Non-pigmented ciliary epithelial cell (primary cell): Measurements from ENCODE around the gene MEN1.

Source experiments
- DNase-seq: peaks from one replicate; pipeline ENCODE4 v3.0.0-alpha.2; 2010; ENCODE audit warnings: low read depth

The MEN1 gene

DNA sequence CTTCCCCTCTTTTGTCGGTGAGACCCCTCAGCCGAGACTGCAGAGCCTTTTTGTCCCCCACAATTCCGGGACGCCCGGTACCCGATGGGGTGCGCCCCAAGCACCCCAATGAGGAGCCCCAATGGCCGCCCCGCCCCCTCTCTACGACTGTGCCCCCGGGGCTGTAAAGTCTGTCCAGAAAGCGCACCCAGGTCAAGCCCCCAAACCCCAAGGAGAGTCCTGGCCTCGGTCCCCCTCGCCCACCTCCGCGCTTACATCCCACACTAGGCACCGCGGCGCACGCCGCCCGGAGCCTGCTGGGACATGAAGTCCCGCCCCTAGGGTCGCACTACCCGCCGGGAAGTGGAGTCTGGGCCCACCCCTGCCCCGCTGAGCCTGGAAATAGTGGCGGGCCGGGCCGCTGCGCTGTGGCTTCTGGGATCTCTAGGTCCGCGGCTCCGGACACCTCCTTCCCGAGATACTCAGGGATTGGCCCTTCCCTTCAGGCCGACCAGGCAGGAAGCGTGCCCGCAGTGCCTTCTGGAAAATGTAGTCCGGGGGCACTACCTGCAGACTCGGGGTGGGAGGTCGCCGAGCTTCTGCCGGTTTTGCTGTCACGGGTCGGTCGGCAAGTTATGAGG lies at the start of gene MEN1:
TSS of gene MEN1 (minus strand) at position 281 of the 620 bp plus-strand sequence. CDS start 442 bp downstream, outside the sequence.
- DNase-seq, result peak; percentile 81

DNA sequence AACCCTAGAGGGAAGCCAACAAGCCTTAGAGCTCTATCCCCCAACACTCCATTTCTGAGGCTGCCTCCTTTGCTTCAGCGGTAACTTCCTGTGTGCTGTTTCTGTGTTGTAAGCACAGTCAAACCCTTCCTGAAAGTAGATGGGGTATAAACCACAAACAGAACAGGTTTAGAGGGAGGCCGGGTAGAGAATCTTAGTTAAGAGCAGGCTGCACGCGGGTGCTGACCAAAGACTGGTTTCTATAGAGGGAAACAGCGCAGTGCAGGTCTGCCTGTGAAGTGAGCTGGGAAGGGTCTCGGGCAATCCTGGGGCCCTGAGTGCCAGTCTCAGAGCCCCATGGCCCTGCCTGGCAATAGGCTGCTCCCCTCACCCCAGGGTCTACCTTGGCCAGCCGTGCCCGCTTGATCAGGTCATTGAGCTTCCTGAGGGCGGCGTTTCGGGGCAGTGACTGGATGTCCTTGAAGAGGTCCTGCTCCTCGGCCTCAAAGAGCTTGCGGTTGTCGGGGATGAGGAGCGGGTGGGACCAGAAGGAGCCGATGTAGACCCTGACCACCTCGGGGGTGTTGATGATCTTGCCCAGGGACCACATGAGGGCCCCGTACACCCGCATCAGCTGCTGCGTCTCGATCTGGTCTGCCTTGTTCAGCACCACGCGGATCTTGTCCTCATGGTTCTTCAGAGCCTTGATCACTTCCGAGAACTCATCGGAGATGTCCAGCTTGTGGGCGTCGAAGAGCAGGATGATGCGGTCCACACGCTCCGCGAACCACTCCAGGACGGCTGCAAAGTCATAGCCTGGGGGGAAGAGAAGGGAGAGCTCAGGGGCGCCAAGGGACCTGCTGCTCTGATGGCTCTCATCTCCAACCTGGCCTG lies 49.4 kb upstream of the MEN1 start:
- DNase-seq, result no peak

DNA sequence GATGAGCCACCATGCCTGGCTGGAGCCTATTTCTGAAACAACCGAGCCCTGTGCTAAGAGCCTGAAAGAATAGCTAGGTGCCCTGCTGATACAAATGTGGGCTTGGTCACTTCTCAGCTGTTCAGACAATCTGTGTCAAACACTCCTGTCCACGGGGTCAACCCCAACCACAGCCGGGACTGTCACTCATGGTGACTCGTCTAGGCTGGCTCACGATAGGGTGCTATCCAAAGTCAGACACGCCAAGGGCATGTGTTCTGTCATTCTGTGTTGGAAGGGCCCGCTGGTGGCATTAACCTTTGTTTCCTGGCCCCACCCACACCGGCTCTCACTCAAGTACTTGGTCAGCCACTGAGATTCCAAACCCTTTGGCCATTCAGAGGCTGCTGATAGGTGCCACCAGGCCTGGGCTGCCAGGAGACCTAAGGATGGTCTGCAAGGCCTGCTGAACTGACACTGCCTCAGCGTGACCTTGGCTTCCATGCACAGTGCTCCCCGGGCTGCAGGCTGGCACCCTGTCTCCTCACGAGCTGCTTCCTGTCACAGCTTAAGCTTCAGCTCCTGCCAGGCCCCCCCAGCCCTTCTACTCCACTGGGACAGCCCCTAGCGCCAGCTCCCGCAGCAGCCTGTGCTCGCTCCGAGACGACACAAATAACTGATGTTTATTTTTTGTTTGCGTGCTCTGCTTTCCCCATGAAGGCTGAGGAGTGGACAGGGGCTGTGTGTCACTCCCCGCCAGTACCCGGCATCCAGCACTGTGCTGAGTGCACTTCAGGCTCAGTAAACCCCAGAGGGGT lies 48.3 kb upstream of the MEN1 start:
- DNase-seq, result no peak

DNA sequence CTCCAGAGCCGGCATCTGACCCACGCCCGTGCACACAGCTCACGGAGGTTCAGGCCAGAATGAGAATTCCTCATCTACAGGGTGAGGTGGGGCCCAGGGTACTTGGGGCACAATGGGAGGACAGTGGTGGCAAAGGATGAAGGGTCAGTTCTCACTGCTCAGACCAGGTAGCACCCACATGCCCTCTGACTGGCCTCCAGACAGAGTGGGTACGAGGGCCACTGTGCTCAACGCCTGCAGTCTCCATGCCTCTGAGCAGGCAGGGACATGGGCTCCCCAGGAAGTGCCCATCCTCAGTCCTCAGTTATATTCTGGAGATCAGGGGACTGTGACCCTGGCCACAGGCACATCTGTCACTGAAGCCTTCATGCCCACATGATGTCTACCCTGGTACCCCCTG lies 47.1 kb upstream of the MEN1 start:
- no peak for DNase-seq

DNA sequence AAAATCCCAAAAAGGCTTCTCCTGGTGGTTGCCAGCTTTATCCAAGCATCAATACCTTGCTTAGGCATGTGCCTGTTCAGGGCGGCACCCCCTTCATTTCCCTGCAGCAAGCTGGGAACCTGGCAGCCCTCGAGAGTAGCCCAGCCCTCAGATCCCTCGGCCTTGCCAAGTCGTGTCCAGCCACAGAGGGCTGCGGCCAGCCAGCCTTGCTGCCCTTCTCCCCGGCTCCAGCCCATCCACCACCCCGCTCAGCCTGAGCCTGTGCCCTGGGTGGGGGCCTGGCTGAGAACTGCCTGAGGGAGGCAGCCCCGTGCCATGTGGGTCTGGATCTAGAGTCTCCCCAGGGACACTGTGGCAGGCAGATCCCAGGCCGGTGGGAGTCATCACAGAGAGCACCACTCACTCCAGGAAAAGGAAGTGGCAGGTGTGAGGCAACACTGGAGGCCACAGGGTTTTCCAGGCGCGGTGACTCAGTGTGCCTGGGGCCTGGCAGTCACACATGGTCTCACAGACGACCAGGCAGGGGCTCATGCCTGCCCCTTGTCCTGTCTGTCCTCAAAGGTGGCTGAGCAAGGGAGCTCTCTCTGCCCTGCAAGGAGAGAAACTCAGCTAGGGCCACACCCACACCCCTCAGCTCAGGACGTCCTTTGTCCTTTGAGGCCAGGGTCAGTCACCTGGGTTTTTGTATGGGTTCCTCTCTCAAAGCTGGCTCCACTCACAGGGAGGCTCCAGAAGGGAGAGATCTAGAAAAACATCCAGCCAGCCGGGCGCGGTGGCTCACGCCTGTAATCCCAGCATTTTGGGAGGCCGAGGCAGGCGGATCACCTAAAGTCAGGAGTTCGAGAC lies 46.3 kb upstream of the MEN1 start:
- no peak for DNase-seq

DNA sequence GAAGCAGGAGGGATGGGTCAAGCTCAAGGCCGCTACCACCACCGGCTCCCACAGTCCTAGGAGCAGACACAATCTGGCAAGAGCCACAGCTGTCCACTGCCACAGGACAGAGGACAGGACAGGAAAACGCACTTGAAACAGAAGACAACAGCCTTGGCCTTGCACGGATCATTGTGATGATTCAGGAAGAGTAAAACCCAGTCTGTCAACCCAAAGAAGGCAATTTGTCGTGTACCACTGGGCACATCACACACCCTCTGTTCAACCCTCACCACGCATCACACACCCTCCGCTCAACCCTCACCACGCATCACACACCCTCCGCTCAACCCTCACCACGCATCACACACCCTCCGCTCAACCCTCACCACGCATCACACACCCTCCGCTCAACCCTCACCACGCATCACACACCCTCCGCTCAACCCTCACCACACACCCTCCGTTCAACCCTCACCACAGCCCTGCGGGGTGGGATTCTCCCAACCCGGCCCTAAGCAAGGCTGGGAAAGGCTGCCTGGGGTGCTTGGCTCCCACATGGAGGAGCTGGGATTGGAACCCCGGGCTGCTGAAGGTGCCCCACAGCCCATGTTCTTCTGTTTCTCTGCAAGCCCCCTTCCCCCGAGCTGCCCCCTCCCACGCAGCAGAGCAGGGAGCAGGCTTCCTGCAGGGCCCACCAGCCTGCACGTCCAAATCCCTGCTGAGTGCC lies 45.4 kb upstream of the MEN1 start:
- no peak for DNase-seq

DNA sequence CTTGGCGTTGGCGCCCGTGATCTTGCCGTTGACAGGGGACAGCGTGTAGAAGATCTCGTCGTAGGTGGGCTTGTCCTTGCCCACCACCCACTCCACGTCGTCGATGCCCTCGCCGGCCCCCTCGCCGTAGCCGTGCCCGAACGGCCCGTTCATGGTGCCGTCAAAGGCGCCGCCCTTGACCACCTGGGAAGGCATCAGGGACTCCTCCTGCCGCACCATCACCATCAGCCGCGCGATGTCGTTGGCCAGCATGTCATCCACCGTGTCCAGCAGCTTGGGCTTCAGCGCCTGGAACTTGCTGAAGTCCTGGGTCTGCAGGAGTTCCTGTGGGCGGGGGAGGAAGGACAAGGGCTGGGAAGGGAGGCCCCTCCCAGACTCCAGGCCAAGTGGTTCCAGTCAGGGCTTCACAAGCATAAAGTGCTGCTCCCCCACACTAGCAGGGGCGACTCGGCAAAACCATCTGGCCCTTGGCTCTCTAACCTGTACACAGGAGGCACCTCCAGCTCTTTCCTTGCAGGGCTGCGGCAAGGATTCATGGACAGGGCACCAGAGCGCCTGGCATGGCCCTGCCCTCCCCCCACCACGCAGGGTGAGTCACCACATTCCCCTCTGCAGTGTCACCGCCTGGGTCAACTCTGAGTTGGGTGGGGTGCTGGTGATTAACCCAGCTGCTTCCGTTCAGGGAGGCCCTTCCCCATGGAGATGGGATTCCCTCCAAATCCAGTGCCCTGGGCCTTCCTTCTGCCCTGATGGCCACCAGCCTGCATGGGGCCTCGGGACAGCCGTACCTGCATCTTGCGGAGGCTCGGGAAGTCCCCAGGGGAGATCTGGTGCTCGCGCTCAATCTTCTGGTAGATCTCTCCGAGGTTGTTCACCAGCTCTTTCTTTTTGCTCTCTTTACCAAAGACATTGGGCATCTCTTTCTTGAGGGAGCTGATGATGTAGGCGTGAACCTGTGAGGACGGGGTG lies 44.5 kb upstream of the MEN1 start:
- peak; percentile 63 for DNase-seq

DNA sequence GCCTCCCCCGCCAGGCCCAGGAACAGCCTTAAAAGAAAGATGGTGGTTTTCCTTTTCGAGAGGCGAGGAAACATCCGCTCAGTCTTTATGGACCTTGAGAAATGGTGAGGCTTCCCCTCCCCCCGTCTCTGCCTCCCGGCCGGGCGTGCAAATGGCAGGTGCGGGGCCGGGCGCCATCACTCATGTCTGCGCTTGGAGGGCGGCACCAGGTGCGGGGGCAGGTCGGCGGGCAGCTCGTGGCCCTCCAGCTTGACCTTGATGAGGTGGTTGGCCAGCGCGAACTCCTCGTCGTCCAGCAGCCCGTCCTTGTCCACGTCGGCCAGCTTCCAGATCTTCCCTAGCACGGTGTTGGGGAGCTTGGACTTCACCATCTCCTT lies 43.8 kb upstream of the MEN1 start:
- no peak for DNase-seq

DNA sequence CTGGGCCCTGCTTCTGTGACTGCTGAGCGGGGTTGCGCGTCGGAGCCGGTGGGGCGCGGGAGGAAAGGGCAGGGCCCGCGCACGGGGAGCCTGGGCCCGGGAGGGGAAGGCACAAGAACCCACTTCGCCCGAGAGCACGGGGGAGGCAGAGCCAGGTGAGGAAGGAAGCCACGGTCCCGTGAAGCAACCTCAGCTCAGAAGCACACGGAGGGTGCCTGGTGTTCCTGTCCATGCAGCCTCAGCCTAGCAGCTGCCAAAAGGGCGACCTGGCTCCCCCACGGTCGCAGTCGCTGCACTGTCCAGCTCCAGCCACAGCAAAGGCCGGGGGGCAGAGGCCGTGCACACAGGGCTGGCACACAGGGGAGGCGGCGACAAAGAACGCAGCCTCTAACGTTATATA lies 43.4 kb upstream of the MEN1 start:
- DNase-seq, result no peak

DNA sequence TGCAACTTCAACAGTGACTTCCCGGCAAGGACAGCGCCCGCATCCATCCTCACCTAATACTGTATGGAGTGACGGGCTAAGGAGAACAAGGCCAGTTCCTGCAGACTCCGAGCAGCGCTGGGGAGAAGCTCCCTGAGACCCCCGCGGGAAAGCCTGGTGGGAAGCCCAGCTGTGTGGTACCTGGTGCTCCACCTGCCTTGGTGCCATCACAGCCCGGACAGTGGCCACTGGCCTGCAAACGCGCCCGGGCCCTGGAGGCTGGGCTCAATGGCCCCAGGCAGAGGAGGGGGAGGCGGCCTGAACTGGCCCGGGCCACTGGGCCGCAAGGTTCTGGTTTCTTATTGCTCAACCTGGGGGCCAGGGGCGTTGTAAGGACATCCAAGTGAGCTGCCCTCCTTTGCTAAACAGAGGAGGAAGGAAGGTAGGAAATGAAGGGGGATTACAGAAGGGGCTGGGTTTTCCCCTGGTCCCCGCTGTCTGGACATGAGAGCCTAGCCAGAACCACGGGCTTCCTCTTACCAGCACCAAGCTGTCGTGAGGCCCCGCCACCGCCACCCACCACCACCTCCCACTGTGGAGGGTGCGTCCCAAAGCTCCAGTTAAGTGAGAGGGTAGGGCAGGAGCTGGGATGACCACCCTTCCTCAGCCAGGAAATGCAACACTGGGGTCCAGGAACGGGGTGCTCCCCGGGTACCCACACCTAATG lies 42.6 kb upstream of the MEN1 start:
- DNase-seq, result no peak

DNA sequence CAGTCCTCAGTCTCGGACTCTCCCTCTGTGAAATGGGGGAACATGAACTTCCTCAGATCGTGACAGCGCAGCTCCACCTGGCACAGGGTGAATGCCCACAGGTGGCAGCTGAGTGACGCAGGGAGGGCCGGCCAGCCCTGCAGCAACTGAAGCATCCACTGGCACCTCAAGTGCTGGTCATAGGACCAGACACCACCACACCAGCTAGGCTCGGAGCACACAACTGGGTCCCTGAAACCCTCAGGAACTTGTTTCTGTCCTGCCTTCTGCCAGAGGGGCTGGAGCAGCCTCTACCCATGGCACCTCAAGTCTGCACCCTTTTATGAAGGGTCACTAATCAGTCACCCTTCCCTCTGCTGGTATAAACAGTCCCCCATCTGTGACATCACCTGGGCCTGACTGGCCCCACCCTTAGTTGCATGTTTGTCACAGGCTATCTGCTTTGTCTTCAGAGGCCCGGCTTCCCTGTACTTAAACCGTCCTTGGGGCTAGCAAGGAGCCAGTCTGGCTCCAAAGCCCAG lies 41.5 kb upstream of the MEN1 start:
- DNase-seq, result no peak

DNA sequence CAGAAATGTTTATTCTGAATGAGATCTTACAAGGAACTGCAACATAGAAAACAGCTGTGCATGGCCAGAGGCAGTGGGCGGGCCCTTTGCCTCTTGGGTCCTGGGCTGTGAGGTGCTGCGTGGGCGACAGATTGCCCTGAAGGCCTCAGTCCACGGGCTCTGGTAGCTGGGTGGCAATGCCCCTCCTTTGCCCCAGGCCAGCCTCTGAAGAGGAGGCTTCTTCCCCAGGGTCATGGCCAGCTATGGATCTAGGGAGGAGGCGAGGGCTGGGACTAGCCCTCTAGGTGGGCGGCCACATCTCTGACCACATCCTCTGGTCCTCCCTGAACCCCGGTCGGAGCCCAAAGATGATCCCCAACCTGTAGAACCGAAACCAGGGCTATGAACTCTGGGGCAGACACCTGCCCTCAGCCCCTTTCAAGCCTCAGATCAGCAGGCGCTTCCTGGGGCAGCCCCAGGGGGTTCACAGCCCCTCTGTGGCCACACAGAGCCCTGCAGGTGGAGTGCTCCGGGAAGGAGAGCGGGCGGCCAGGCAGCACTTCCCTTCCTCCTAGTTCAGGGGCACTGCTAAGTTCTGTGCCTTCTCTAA lies 40.7 kb upstream of the MEN1 start:
- no peak for DNase-seq

DNA sequence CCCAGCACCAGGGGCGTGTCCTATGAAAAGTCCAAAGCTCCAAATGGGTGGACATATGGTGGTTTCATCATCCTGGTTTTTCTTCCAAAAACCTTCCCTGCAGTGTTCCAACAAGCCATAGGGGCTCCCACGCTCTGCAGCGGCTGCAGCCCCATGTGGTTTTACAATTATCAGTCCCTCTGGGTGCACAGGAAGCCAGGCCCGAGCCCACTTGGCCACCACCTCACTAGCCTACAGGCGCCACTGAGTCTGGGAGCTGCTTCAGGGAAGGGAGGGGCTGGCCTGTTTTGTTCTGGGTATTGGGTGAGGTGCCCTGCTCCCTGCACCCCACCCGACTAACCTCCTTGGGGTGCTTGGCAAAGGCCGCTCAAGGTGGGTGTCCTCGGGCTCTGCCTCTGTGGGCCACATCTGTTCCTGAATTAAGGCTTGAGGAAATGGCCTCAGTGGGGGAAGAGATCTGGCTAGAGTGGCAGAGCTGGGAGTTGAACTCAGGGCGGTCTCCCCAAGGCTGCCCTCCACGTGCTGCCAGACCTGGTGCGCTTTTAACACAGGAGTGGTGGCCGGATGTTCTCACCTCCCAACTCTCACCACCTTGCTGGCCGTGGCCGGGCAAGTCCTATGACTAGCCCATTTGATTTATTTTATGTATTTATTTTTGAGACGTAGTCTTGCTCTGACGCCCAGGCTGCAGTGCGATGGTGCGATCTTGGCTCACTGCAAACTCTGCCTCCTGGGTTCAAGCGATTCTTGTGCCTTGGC lies 39.4 kb upstream of the MEN1 start:
- DNase-seq, result no peak

DNA sequence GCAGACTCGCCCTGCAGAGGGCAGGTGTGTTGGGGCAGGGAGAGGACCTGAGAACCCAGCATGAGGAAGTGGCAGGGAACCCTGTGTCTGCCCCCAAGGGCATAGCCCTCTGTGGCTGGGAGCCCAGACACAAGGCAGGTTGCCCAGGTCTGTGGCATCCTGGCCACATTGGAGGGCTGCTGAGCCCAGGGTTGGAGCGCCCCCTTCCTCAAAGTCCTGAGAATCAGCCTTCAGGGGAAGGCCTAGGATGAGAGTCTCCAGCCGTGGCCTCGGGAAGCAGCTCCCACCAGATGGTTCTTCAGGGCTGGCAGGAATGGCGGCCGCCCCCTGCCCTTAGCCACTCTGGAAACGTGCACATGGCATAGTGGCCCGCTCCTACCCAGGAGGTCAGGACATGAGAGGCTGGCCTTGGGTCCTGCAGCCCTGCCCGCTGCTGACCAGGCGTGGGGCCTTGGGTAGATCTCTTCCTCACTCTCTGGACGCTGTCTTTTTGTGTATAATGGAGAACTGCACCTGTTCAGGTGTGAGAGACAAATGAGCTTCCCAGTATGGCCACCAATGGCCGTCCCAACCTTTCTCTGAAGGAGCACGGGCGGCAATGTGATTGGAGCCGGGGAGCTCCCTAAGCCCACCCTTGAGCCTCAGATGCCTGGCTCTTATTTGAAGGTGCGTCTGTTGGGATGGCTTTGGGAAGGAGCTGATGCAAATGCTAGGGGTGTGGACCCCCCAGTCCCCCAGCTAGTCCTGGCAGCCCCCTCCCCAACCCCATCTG lies 38.7 kb upstream of the MEN1 start:
- no peak for DNase-seq

DNA sequence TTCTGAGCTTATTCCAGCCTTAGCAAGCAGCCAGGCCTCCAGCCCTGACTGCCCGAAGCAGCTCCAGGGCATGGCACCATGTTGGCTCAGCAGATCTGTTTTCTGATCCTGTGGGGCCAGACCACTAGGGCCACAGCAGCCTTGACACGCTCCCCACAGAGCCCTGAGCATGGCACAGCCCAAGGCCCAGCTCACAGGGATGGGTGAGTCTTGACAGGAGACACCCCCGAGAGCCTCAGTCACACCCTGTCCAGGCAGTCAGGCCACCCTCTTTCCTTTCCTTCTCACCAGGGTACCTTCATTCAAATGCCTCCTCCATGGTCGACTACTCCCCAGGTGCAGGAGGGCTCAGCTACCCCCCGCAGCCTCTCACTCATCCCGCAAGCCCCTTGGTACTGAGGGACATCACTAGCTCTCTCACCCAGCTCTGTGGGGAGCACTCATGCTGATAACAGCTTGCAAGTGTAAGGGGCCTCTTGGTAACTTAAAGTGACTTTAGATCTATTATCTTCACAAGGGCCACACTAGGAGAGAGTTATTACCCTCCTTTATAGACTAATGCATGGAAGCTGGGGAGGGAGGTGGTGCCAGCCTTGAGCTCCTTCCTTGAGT lies 38.0 kb upstream of the MEN1 start:
- no peak for DNase-seq

DNA sequence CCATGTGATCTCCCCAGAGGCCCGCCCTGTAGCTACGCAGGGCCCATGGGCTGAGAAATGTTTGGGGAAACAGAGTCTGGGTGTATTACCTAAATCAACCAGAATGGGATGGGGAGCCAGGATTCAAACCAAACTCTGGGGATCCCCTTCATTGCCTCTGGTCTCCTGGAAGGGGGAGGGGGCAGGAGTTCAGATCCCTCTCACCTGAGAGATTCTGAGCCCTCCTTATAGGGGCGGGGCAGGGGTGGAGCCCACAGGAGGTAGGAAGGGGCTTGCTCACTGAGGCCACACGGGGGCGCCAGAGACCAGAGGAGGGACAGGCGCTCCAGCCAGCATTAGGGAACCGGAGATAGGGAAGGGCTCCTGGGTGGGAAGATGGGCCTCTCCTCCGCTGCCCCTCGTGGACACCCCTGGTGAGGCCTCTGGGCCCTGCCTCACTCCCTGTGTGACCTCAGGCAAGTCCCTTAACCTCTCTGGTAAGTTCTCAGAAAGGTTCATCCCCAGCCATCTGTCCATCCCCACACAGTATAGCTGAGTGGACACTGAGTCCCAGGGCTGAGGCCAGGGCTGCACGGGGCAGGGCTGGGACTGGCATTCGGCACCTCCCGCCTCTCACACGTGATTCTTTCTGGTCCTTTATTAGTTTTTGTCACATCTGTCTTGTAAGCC lies 36.8 kb upstream of the MEN1 start:
- no peak for DNase-seq
